Measurements from ENCODE around the gene KHDRBS2. TPM values are rescaled to one million over a fixed set of nuclear protein-coding genes. Genes with fewer than 3 reads are reported as not detected.

KHDRBS2 gene
- polyA plus RNA-seq, 1 of the 3 experiments (the other 2 are of a cell fraction) = not detected

GRCh38 chr6:61867635-61868034 is 418.4 kb downstream of the KHDRBS2 start:
- CTCF ChIA-PET = no interaction called here
- no peak overlapping the region for H3K4me2 ChIP-seq
- no peaks in the 10 kb centered on the region for H3F3A ChIP-seq (replicated peaks; ENCODE audit: insufficient read depth)
- POLR2A ChIA-PET = no interaction called here
- H3K27ac ChIP-seq (ENCODE audit: low read depth in 2 of 2, low read length in 1 of 2) = no peak overlapping the region
- H3K9me2 ChIP-seq = no peaks in the 10 kb centered on the region
- no peak overlapping the region for H3K4me3 ChIP-seq (ENCODE audit: low read depth in 2 of 2, low read length in 1 of 2)
- no peaks in the 10 kb centered on the region for H3K9me3 ChIP-seq
- no peak for DNase-seq
- no peaks in the 10 kb centered on the region for H3K27me3 ChIP-seq (ENCODE audit: insufficient read depth)
- H3K79me2 ChIP-seq (ENCODE audit: insufficient read depth) = no peaks in the 10 kb centered on the region
- no peak overlapping the region for H3K9ac ChIP-seq
- WGBS (ENCODE audit: low lambda C conversion rate) = 2% methylated on average over 3 of the region's 4 CpGs
- H3K36me3 ChIP-seq (replicated peaks in 1 of 2; ENCODE audit: control insufficient read depth in 1 of 2, insufficient read depth in 2 of 2, low read length in 1 of 2) = no peaks in the 10 kb centered on the region
- H3K4me1 ChIP-seq (ENCODE audit: control insufficient read depth in 1 of 2, insufficient read depth in 2 of 2, low read depth in 1 of 2, low read length in 1 of 2) = no peaks in the 10 kb centered on the region
- no peak for TF ChIP-seq NRF1 (IDR thresholded peaks at IDR 0.05; ENCODE audit: low read depth, low read length)
- no peak for TF ChIP-seq MEF2A (IDR thresholded peaks at IDR 0.05; ENCODE audit: borderline replicate concordance, low read depth)
- TF ChIP-seq GATA2 (CRISPR knock-in tag; IDR thresholded peaks at IDR 0.05) = no peak
- TF ChIP-seq, protein P1, sequence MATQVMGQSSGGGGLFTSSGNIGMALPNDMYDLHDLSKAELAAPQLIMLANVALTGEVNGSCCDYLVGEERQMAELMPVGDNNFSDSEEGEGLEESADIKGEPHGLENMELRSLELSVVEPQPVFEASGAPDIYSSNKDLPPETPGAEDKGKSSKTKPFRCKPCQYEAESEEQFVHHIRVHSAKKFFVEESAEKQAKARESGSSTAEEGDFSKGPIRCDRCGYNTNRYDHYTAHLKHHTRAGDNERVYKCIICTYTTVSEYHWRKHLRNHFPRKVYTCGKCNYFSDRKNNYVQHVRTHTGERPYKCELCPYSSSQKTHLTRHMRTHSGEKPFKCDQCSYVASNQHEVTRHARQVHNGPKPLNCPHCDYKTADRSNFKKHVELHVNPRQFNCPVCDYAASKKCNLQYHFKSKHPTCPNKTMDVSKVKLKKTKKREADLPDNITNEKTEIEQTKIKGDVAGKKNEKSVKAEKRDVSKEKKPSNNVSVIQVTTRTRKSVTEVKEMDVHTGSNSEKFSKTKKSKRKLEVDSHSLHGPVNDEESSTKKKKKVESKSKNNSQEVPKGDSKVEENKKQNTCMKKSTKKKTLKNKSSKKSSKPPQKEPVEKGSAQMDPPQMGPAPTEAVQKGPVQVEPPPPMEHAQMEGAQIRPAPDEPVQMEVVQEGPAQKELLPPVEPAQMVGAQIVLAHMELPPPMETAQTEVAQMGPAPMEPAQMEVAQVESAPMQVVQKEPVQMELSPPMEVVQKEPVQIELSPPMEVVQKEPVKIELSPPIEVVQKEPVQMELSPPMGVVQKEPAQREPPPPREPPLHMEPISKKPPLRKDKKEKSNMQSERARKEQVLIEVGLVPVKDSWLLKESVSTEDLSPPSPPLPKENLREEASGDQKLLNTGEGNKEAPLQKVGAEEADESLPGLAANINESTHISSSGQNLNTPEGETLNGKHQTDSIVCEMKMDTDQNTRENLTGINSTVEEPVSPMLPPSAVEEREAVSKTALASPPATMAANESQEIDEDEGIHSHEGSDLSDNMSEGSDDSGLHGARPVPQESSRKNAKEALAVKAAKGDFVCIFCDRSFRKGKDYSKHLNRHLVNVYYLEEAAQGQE (IDR thresholded peaks at IDR 0.05; ENCODE audit: low read depth, low read length) = no peak
- TF ChIP-seq CTCF (IDR thresholded peaks at IDR 0.05) = no peak
- no peak for TF ChIP-seq GABPA (IDR thresholded peaks at IDR 0.05; ENCODE audit: low read depth)
- TF ChIP-seq FOXM1 (IDR thresholded peaks at IDR 0.05; ENCODE audit: low read depth) = no peak
- no peak for TF ChIP-seq SMC3 (IDR thresholded peaks at IDR 0.05; ENCODE audit: low read depth, low read length)
- TF ChIP-seq YY1 (IDR thresholded peaks at IDR 0.05; ENCODE audit: low read depth) = no peak
- no peak for TF ChIP-seq RAD21 (IDR thresholded peaks at IDR 0.05; ENCODE audit: low read length)
- TF ChIP-seq USF2 (IDR thresholded peaks at IDR 0.05; ENCODE audit: borderline replicate concordance, low read depth, low read length) = no peak
- TF ChIP-seq PBX3 (IDR thresholded peaks at IDR 0.05) = no peak
- no peak for TF ChIP-seq POLR2AphosphoS5 (IDR thresholded peaks at IDR 0.05; ENCODE audit: low read depth, low read length)
- TF ChIP-seq RFX5 (IDR thresholded peaks at IDR 0.05; ENCODE audit: low read length) = no peak
- TF ChIP-seq JUND (IDR thresholded peaks at IDR 0.05) = no peak
- no peak for TF ChIP-seq CHD2 (IDR thresholded peaks at IDR 0.05; ENCODE audit: low read length, partially characterized antibody)
- no peak for TF ChIP-seq USF1 (IDR thresholded peaks at IDR 0.05; ENCODE audit: borderline replicate concordance, low read depth)
- TF ChIP-seq MXI1 (IDR thresholded peaks at IDR 0.05; ENCODE audit: low read depth, low read length) = no peak
- no peak for TF ChIP-seq IRF3 (IDR thresholded peaks at IDR 0.05; ENCODE audit: low read depth, low read length)
- no peak for TF ChIP-seq EZH2phosphoT487 (IDR thresholded peaks at IDR 0.05; ENCODE audit: borderline replicate concordance, low read depth)
- no peaks in the 10 kb centered on the region for H4K20me1 ChIP-seq (ENCODE audit: insufficient read depth)
- no peak overlapping the region for H2AFZ ChIP-seq (ENCODE audit: low read depth)

All from SK-N-SH (cell line).